GM21737 (cell line): Measurements from ENCODE around the gene THRA.
A peak's percentile ranks its signal among the peaks of the same experiment; 100 is the strongest.

ENCODE experiments used
- ATAC-seq: cut with Tn5 transposase; IDR thresholded peaks from one replicate; pipeline ENCODE4 v1.9.1; 2021; ENCODE audit warnings: mild to moderate bottlenecking, moderate library complexity; ENCODE audit not compliant: unreplicated experiment

Gene THRA, protein sequence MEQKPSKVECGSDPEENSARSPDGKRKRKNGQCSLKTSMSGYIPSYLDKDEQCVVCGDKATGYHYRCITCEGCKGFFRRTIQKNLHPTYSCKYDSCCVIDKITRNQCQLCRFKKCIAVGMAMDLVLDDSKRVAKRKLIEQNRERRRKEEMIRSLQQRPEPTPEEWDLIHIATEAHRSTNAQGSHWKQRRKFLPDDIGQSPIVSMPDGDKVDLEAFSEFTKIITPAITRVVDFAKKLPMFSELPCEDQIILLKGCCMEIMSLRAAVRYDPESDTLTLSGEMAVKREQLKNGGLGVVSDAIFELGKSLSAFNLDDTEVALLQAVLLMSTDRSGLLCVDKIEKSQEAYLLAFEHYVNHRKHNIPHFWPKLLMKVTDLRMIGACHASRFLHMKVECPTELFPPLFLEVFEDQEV

DNA sequence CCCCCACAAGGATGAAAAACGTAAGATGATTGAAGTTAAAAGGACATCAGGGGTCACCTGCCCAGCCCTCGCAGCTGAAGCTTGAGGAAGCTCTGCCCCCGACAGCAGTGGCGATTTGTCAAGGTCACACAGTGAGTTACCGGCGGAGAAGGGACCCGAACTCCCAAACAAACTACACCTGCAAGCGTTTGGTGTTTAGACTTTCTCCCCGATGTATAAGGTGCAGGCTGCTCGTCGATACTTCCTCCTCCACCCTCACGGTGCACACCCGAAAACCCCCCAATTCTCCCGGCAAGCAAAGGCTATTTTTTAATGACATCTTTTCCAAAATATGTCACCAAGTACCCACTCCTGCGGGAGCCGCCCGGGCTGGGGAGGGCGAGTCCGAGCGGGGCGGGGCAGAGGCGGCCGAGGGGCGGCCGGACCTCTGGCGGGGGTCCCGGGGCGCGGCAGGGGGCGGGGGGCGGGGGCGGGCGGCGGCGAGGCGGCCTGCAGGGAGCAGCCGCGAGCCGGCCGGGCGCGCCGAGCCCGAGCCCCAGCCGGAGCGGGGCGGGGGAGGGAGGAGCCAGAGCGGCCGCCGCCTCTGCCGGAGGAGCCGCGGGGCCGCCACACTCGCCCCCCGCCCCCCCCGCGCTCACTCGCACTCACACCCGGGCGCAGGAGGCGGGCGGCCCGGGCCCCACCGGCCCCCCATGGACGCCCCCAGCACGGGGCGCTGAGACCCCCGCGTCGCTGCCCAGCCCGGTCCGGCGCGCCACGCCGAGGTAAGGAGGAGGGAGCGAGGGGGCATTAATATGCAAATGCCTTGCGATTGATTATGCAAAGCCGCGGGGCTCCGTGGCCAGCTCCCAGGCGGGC lies at the start of gene THRA:
Gene THRA, plus strand, starts transcription at position 637 of the 858 bp plus-strand sequence. CDS start 11,524 bp downstream, outside the sequence.
- ATAC-seq, result peak; percentile 55

DNA sequence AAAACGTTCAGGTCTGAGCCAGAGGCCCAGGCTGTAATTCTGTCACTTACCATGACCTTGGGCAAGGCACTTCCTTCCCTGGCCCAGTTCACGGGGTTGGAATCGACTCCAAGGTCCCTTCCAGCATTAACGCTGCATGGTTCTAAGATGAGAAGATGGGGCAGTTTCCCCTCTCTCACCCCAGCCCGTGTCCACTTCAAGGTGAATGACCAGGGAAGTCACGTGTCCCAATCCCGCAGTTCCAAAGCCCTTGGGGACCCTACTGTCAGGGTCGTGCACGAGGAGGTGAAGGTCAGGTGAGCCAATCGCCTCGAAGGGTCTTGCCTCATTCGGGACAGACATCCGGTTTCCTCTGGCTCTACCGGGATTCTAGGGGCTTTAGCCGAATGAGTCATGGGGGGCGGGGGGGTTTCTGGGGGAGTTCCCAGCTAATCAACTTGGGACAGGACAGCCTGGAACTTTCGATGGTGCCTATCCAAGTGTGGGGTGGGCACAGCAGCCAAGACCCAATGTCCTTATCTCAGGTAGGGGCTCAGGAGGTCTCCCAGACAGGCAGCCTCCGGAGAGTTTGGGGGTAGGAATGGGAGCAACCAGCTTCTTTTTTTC lies 48.3 kb upstream of the THRA start:
- no peak for ATAC-seq

DNA sequence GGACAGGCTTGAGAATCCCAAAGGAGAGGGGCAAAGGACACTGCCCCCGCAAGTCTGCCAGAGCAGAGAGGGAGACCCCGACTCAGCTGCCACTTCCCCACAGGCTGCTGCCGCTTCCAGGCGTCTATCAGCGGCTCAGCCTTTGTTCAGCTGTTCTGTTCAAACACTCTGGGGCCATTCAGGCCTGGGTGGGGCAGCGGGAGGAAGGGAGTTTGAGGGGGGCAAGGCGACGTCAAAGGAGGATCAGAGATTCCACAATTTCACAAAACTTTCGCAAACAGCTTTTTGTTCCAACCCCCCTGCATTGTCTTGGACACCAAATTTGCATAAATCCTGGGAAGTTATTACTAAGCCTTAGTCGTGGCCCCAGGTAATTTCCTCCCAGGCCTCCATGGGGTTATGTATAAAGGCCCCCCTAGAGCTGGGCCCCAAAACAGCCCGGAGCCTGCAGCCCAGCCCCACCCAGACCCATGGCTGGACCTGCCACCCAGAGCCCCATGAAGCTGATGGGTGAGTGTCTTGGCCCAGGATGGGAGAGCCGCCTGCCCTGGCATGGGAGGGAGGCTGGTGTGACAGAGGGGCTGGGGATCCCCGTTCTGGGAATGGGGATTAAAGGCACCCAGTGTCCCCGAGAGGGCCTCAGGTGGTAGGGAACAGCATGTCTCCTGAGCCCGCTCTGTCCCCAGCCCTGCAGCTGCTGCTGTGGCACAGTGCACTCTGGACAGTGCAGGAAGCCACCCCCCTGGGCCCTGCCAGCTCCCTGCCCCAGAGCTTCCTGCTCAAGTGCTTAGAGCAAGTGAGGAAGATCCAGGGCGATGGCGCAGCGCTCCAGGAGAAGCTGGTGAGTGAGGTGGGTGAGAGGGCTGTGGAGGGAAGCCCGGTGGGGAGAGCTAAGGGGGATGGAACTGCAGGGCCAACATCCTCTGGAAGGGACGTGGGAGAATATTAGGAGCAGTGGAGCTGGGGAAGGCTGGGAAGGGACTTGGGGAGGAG lies 47.5 kb upstream of the THRA start, which contains the start of gene CSF3:
Gene CSF3, plus strand, starts transcription at position 436 of the 993 bp plus-strand sequence. Its CDS starts 35 bp downstream, at position 471.
- ATAC-seq, result no peak

DNA sequence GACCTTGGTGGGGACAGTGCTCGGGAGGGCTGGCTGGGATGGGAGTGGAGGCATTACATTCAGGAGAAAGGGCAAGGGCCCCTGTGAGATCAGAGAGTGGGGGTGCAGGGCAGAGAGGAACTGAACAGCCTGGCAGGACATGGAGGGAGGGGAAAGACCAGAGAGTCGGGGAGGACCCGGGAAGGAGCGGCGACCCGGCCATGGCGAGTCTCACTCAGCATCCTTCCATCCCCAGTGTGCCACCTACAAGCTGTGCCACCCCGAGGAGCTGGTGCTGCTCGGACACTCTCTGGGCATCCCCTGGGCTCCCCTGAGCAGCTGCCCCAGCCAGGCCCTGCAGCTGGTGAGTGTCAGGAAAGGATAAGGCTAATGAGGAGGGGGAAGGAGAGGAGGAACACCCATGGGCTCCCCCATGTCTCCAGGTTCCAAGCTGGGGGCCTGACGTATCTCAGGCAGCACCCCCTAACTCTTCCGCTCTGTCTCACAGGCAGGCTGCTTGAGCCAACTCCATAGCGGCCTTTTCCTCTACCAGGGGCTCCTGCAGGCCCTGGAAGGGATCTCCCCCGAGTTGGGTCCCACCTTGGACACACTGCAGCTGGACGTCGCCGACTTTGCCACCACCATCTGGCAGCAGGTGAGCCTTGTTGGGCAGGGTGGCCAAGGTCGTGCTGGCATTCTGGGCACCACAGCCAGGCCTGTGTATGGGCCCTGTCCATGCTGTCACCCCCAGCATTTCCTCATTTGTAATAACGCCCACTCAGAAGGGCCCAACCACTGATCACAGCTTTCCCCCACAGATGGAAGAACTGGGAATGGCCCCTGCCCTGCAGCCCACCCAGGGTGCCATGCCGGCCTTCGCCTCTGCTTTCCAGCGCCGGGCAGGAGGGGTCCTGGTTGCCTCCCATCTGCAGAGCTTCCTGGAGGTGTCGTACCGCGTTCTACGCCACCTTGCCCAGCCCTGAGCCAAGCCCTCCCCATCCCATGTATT lies 46.5 kb upstream of the THRA start:
- ATAC-seq, result no peak

DNA sequence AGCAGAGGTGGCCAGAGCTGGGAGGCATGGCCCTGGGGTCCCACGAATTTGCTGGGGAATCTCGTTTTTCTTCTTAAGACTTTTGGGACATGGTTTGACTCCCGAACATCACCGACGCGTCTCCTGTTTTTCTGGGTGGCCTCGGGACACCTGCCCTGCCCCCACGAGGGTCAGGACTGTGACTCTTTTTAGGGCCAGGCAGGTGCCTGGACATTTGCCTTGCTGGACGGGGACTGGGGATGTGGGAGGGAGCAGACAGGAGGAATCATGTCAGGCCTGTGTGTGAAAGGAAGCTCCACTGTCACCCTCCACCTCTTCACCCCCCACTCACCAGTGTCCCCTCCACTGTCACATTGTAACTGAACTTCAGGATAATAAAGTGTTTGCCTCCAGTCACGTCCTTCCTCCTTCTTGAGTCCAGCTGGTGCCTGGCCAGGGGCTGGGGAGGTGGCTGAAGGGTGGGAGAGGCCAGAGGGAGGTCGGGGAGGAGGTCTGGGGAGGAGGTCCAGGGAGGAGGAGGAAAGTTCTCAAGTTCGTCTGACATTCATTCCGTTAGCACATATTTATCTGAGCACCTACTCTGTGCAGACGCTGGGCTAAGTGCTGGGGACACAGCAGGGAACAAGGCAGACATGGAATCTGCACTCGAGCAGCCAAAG lies 45.2 kb upstream of the THRA start:
- no peak for ATAC-seq

DNA sequence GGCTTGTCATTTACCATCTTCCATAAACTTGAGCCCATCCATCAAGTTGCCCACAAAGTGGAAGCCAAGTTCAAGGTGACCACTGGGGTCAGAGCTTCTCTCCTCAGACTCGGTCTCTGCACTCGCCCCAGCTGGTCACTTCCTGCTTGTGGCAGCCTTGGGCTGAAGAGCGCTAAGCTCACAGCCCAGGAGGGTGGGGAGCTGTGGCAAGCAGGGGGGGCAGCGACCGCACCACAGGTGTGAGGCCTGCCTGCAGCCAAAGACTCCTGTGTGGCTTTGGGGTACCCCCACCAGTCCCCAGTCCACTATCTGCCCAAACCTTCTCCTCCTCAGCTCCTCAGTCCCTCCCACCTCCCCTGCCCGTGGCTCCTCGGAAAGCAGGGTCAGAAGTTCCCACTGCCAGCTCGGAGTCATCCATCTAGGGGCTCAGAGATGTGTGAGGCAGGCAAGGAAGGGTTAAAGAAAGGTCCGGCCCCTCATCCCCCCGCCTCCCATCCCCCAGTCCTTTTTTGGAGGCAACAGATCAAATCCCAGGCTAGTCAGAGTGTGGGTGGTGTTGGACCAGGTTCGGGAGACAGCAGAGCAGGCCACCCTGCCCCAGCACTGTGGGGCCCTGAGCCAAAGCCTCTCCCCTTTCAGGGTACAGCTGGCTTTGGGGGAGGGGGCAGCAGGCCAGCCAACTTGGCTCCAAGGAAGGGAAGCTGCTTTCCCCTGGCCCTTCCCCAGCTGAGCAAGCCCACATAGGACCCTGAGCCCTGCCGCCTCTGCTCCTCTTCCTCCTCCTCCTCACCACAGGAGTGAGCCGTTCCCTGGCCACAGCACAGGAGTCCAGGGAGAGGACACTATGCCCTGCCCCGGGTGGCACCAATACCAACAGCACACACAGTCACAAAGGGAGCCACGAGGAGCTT lies 44.3 kb upstream of the THRA start:
- ATAC-seq, result no peak

DNA sequence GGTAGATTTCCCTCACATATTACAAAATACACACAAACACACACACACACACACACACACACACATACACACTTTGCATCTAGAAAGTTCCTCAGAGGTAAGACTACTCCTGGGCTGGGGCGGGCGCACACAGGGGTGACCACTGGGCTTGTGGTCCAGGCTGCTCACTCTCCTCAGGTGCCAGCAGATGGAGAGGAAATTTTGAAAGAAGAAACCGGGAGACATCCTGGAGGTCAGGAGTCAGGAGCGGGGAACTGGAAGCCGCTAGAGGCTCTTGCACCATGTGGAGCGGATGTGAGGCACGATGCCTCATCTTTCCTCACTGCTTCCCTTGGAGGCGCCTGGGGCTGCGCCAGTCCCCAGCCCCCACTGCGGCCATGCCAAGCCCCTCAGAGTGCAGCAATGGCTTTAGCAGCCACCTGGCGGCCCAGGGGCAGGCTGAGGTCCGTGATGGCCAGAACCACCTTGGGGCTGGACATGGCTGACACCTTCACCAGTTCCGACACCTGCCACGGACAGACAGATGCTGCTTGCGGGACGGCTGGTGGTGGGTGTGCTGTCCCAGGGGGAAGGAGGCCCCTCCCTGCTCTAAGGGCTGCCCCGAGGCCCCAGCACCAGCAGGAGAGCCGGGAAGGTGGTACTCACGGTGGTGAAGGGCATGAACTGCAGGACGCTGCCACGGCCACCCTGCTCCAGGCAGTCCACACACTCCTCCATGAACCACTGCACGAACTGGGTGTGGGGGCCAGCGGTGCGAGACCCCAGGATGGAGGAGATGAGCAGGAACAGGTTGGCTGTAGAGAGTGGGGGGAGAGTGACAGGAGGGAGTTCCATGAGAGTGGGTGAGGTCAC lies 43.4 kb upstream of the THRA start:
- ATAC-seq, result no peak

GRCh38 chr17:40020146-40020545 lies 42.6 kb upstream of the THRA start:
- no peak for ATAC-seq

- ATAC-seq, result no peak
Observed at GRCh38 chr17:40021451-40021971, 41.3 kb upstream of the THRA start.

- no peak for ATAC-seq
Observed at GRCh38 chr17:40022497-40022896, 40.3 kb upstream of the THRA start.

- ATAC-seq, result no peak
Observed at GRCh38 chr17:40022961-40023541, 39.7 kb upstream of the THRA start.

DNA sequence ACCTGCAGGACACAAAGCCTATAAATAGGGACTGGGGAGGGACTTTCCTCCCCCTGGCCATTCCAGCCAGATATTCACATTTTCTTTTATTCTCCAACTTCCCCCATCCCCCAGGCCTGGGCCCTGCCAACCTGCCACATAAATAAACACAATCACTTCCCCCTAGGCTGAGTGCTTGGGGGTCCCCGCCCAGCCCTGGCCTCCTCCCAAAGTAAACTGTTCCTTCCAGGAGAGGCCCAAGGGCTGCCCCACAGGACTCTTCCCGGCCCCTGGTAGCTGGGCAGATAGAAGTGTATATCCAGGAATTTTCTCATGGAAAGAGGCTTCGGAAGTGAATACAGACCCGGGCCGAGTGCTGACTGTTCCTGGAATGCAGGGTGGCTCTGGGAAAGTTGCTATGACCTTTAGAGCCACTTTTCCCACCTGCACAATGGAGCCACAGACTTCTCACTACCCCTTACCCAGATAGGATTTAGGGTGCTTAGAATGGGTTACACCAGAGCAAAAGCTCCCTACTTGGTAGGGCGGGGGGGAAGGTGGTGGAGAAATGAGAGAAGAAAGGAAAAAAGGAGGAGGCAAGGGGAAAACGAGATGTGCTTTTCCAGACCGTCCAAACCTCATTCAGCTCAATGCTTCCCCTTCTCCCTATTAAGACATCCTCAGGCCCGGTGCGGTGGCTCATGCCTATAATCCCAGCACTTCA lies 39.0 kb upstream of the THRA start:
- no peak for ATAC-seq

DNA sequence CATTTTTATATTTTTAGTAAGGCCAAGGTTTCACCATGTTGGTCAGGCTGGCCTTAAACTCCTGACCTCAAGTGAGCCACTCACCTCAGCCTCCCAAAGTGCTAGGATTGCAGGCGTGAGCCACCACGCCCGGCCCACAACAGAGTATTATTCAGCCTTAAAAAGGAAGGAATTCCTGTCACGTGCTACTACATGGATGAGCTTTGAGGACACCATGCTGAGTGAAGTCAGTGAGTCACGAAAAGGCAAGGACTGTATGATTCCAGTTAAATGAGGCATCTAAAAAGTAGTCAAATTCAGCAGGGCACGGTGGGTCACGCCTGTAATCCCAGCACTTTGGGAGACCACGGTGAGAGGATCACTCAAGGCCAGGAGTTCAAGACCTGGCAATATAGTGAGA lies 37.9 kb upstream of the THRA start:
- no peak for ATAC-seq

DNA sequence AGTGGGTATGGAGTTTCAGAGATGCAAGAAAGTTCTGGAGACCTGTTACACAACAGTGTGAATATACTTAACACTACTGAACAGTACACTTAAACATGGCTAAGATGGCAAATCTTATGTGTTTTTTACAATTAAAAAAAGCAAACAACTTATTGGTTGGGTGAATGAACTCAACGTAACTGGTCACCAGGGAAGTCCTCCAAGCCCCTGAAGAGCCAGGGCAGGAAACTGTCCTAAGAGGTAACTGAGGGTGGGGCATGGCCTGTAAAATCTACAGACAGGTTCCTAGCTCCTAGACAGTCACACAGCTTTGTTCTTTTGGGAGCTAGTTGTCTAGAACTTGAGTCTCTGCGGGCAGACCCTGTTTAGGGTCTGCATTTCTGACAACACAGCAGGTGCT lies 37.2 kb upstream of the THRA start:
- no peak for ATAC-seq
